ENCODE measurements around the gene SORCS3. TPM values are rescaled to one million over a fixed set of nuclear protein-coding genes. Genes with fewer than 3 reads are reported as not detected.

The SORCS3 gene
- total RNA-seq, 4 donors from 2014 or later = not detected

DNA sequence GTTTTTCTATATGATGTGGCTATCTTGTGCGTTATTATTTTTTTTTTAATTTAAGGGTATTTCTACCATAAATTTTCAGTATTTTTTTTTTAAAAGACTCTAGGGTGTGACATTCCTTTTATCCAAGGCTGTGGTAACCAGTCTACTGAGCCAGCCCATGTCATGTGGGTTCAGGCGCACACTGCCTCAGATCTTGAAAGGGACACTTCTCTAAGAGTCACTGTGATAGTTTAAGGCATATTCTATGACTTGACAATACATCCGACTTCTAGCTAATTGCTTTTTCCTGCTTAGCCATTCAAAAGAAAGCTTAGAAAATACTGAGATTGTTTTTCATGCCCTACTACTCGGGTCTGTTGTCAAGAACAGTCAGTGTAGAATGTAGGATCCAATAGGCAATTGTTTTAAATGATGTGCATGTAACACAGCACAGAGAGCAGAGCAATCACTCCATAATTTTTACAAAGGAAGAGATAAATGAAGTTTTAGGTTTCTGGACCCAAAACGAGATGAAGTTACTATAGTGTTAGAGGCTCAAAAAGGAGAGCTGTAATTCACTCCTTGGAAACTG is 263.7 kb downstream of the SORCS3 start:
- H3K4me1 ChIP-seq = no peaks in the 10 kb centered on the region
- no peaks in the 10 kb centered on the region for H3K9me3 ChIP-seq
- no peaks in the 10 kb centered on the region for H3K36me3 ChIP-seq
- DNase-seq (no peak), ATAC-seq (no peak)
- in situ Hi-C loops (cut with MboI; ENCODE audit: low sequenced_read_pairs in 4 of 4) = no loop called here
- H3K27ac ChIP-seq = no peak overlapping the region
- no peaks in the 10 kb centered on the region for H3K27me3 ChIP-seq
- TF ChIP-seq POLR2A (IDR thresholded peaks at IDR 0.05) = no peak
- TF ChIP-seq, protein P1, sequence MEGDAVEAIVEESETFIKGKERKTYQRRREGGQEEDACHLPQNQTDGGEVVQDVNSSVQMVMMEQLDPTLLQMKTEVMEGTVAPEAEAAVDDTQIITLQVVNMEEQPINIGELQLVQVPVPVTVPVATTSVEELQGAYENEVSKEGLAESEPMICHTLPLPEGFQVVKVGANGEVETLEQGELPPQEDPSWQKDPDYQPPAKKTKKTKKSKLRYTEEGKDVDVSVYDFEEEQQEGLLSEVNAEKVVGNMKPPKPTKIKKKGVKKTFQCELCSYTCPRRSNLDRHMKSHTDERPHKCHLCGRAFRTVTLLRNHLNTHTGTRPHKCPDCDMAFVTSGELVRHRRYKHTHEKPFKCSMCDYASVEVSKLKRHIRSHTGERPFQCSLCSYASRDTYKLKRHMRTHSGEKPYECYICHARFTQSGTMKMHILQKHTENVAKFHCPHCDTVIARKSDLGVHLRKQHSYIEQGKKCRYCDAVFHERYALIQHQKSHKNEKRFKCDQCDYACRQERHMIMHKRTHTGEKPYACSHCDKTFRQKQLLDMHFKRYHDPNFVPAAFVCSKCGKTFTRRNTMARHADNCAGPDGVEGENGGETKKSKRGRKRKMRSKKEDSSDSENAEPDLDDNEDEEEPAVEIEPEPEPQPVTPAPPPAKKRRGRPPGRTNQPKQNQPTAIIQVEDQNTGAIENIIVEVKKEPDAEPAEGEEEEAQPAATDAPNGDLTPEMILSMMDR (IDR thresholded peaks at IDR 0.05 in 4 of 5, conservative IDR thresholded peaks at IDR 0.05 in 1 of 5) = no peak
- H3K4me3 ChIP-seq = no peak overlapping the region
- intact Hi-C loops (cut with DNase I; ENCODE audit: low total_unique reads) = no loop called here

- H3K27me3 ChIP-seq = no peaks in the 10 kb centered on the region
- no peak overlapping the region for H3K27ac ChIP-seq
- in situ Hi-C loops (cut with MboI; ENCODE audit: low sequenced_read_pairs in 4 of 4) (no loop called here), intact Hi-C loops (cut with DNase I; ENCODE audit: low total_unique reads) (no loop called here)
- H3K4me3 ChIP-seq = no peak overlapping the region
- H3K9me3 ChIP-seq = no peaks in the 10 kb centered on the region
- TF ChIP-seq, protein P1 (IDR thresholded peaks at IDR 0.05 in 4 of 5, conservative IDR thresholded peaks at IDR 0.05 in 1 of 5) = no peak
- TF ChIP-seq POLR2A (IDR thresholded peaks at IDR 0.05) = no peak
- no peak for ATAC-seq
- H3K4me1 ChIP-seq = no peaks in the 10 kb centered on the region
- no peak for DNase-seq
- H3K36me3 ChIP-seq = no peaks in the 10 kb centered on the region
These were observed 265.0 kb downstream of the SORCS3 start for GRCh38 chr10:104906112-104906511.

GRCh38 chr10:104907521-104907920 is 266.4 kb downstream of the SORCS3 start:
- TF ChIP-seq, protein P1 (IDR thresholded peaks at IDR 0.05 in 4 of 5, conservative IDR thresholded peaks at IDR 0.05 in 1 of 5) = no peak
- TF ChIP-seq POLR2A (IDR thresholded peaks at IDR 0.05) = no peak
- H3K27ac ChIP-seq = no peak overlapping the region
- H3K4me1 ChIP-seq = no peaks in the 10 kb centered on the region
- no peaks in the 10 kb centered on the region for H3K27me3 ChIP-seq
- intact Hi-C loops (cut with DNase I; ENCODE audit: low total_unique reads) = no loop called here
- H3K36me3 ChIP-seq = no peaks in the 10 kb centered on the region
- no peak overlapping the region for H3K4me3 ChIP-seq
- in situ Hi-C loops (cut with MboI; ENCODE audit: low sequenced_read_pairs in 4 of 4) = no loop called here
- ATAC-seq = no peak
- DNase-seq = no peak
- no peaks in the 10 kb centered on the region for H3K9me3 ChIP-seq

- intact Hi-C loops (cut with DNase I; ENCODE audit: low total_unique reads) (no loop called here), in situ Hi-C loops (cut with MboI; ENCODE audit: low sequenced_read_pairs in 4 of 4) (no loop called here)
- H3K9me3 ChIP-seq = no peaks in the 10 kb centered on the region
- no peak for DNase-seq
- H3K36me3 ChIP-seq = no peaks in the 10 kb centered on the region
- H3K27me3 ChIP-seq = no peaks in the 10 kb centered on the region
- TF ChIP-seq, protein P1 (IDR thresholded peaks at IDR 0.05 in 4 of 5, conservative IDR thresholded peaks at IDR 0.05 in 1 of 5) = no peak
- TF ChIP-seq POLR2A (IDR thresholded peaks at IDR 0.05) = no peak
- no peak overlapping the region for H3K27ac ChIP-seq
- ATAC-seq = no peak
- no peak overlapping the region for H3K4me3 ChIP-seq
- no peaks in the 10 kb centered on the region for H3K4me1 ChIP-seq
These were observed 267.5 kb downstream of the SORCS3 start for GRCh38 chr10:104908581-104908980.

GRCh38 chr10:104910712-104911111 is 269.6 kb downstream of the SORCS3 start:
- no peak overlapping the region for H3K4me3 ChIP-seq
- H3K9me3 ChIP-seq = no peaks in the 10 kb centered on the region
- H3K4me1 ChIP-seq = no peaks in the 10 kb centered on the region
- H3K27me3 ChIP-seq = no peaks in the 10 kb centered on the region
- no peak overlapping the region for H3K27ac ChIP-seq
- TF ChIP-seq POLR2A (IDR thresholded peaks at IDR 0.05) = no peak
- TF ChIP-seq, protein P1 (IDR thresholded peaks at IDR 0.05 in 4 of 5, conservative IDR thresholded peaks at IDR 0.05 in 1 of 5) = no peak
- intact Hi-C loops (cut with DNase I; ENCODE audit: low total_unique reads) = no loop called here
- in situ Hi-C loops (cut with MboI; ENCODE audit: low sequenced_read_pairs in 4 of 4) = no loop called here
- DNase-seq (no peak), ATAC-seq (no peak)
- H3K36me3 ChIP-seq = no peaks in the 10 kb centered on the region
